ENCODE data around the gene ZSWIM3. TPM values are rescaled to one million over a fixed set of nuclear protein-coding genes. Genes with fewer than 3 reads are reported as not detected.

The ZSWIM3 gene
- total and polyA plus RNA-seq, 2 of the 13 experiments (the other 11 are each of a cell fraction or from before 2014, with no cell fraction given): 5.2 to 5.8 TPM

DNA sequence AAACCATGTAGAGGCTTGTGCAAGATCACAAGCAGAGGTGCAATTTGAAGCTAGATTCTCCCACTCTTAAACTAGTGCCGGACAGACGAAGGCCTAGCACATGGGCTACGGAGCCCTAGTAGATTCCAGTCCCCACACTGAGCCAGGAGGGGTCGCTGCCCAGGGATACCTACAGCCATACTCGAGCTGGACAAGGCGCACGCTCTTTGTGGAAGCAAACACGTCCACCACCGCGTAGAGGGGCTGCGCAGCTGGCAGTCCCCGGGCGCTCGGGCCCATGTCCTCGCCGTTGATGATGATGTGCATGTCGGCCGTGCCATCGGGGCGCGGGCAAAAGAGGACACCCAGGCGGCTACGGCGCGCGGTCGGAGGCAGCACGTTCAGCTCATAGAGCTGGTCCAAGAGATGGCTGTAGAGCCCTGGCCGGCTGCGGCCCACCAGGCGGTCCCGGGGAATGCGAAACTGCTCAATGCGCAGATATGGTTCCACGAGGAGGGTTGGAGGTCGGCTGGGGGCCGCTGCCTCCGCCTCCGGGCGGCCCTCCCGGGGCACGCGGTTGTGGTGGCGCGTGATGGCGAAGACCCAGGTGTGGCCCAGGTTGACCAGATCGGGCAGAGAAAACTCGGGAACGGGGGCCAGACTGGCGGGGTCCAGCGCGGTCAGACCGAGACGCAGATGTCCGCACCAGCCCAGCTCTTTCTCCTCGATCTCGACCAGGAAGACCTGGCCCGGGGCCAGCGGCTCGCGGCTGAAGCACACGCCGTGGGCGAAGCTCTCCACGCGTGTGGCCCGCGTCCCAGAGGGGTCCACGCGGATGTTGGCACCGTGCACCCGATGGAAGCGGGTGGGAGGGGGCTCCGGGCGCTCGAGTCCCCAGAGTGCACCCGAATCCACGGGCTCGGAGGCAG is 32.9 kb downstream of the ZSWIM3 start (continued):
- TF ChIP-seq FOXK1 (CRISPR knock-in tag; IDR thresholded peaks at IDR 0.05; ENCODE audit: borderline replicate concordance, low read depth) (peak; percentile 63; the same call in 1 of the 2 replicates), HNF1B (CRISPR knock-in tag; IDR thresholded peaks at IDR 0.05) (peak; percentile 92), ZNF280D (CRISPR knock-in tag; IDR thresholded peaks at IDR 0.05) (peak; percentile 62; the same call in 1 of the 2 replicates), GATAD2A (CRISPR knock-in tag; IDR thresholded peaks at IDR 0.05) (peak; percentile 79), SIX1 (CRISPR knock-in tag; IDR thresholded peaks at IDR 0.05; ENCODE audit: borderline replicate concordance) (peak; percentile 18; the same call in 1 of the 2 replicates), ZNF136 (CRISPR knock-in tag; IDR thresholded peaks at IDR 0.05; ENCODE audit: low read depth) (peak; percentile 91; the same call in 1 of the 2 replicates), ZBTB7A (CRISPR knock-in tag; IDR thresholded peaks at IDR 0.05) (peak; percentile 43; the same call in 1 of the 2 replicates), ZNF17 (CRISPR knock-in tag; IDR thresholded peaks at IDR 0.05) (no peak), MXD4 (CRISPR knock-in tag; IDR thresholded peaks at IDR 0.05) (peak; percentile 95), SP4 (CRISPR knock-in tag; IDR thresholded peaks at IDR 0.05) (peak; percentile 74), ZNF180 (CRISPR knock-in tag; IDR thresholded peaks at IDR 0.05; ENCODE audit: borderline replicate concordance, low read depth) (no peak), HMGXB4 (CRISPR knock-in tag; IDR thresholded peaks at IDR 0.05; ENCODE audit: borderline replicate concordance in 1 of 2, low read depth in 1 of 2) (peak; percentile 96 to 99), MAFG (CRISPR knock-in tag; IDR thresholded peaks at IDR 0.05) (peak; percentile 77; the same call in 1 of the 2 replicates), ZNF460 (CRISPR knock-in tag; IDR thresholded peaks at IDR 0.05; ENCODE audit: borderline replicate concordance) (no peak), MTF2 (CRISPR knock-in tag; IDR thresholded peaks at IDR 0.05; ENCODE audit: borderline replicate concordance) (no peak)
- TF ChIP-seq, protein P1, sequence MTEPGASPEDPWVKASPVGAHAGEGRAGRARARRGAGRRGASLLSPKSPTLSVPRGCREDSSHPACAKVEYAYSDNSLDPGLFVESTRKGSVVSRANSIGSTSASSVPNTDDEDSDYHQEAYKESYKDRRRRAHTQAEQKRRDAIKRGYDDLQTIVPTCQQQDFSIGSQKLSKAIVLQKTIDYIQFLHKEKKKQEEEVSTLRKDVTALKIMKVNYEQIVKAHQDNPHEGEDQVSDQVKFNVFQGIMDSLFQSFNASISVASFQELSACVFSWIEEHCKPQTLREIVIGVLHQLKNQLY (CRISPR knock-in tag; IDR thresholded peaks at IDR 0.05): peak; percentile 25; the same call in 1 of the 2 replicates
- TF ChIP-seq, protein P2, sequence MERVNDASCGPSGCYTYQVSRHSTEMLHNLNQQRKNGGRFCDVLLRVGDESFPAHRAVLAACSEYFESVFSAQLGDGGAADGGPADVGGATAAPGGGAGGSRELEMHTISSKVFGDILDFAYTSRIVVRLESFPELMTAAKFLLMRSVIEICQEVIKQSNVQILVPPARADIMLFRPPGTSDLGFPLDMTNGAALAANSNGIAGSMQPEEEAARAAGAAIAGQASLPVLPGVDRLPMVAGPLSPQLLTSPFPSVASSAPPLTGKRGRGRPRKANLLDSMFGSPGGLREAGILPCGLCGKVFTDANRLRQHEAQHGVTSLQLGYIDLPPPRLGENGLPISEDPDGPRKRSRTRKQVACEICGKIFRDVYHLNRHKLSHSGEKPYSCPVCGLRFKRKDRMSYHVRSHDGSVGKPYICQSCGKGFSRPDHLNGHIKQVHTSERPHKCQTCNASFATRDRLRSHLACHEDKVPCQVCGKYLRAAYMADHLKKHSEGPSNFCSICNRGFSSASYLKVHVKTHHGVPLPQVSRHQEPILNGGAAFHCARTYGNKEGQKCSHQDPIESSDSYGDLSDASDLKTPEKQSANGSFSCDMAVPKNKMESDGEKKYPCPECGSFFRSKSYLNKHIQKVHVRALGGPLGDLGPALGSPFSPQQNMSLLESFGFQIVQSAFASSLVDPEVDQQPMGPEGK (CRISPR knock-in tag; IDR thresholded peaks at IDR 0.05): peak; percentile 79
- TF ChIP-seq, protein P3, sequence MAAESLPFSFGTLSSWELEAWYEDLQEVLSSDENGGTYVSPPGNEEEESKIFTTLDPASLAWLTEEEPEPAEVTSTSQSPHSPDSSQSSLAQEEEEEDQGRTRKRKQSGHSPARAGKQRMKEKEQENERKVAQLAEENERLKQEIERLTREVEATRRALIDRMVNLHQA (CRISPR knock-in tag; IDR thresholded peaks at IDR 0.05): 0 out of 2 replicates have a peak, but pooled peaks have one; percentile 78

All from HepG2 (cell line).